Activated naive CD4-positive, alpha-beta T cell treated with anti-CD3 and anti-CD28 coated beads, Interleukin-2, amount 50 U/mL, for 72 hours (primary cell): ENCODE results near the gene POLE2. TPM values are rescaled to one million over a fixed set of nuclear protein-coding genes. Genes with fewer than 3 reads are reported as not detected.
"Not testable (repeated sequence)": the region's sequence is repeated elsewhere in the genome, so short reads cannot be mapped to it uniquely, and the experiment has no call there.

Source experiments
- ATAC-seq, 2 donors: fragments of 150-1000 bp; cut with Tn5 transposase; 2 replicates each; pipeline ENCODE4 v1.10.0; 2021; ENCODE audit warnings: mild to moderate bottlenecking in 2 of 2, moderate library complexity in 2 of 2
- DNase-seq, 2 donors: peaks; one replicate each; pipeline ENCODE4 v3.0.0; 2021 to 2022; ENCODE audit warnings: low spot score in 2 of 2
- H3K27ac Mint-ChIP-seq, 2 donors: one replicate each; pipeline ENCODE4 v1.8.0; 2022; ENCODE audit warnings: mild to moderate bottlenecking in 2 of 2, mixed read lengths in 2 of 2
- H3K36me3 Mint-ChIP-seq, 2 donors: one replicate each; pipeline ENCODE4 v1.8.0; 2022; ENCODE audit warnings: mixed read lengths in 2 of 2
- H3K9me3 Mint-ChIP-seq, 2 donors: one replicate each; pipeline ENCODE4 v1.8.0; 2022; ENCODE audit warnings: mixed read lengths in 2 of 2
- total RNA-seq, 2 donors: library from RNA; stranded (reverse); gene quantifications; one replicate each; pipeline ENCODE4 v1.2.3, GENCODE V29; 2022

Gene POLE2
- total RNA-seq, 2 donors from 2014 or later = 46.1 to 47.6 TPM

DNA sequence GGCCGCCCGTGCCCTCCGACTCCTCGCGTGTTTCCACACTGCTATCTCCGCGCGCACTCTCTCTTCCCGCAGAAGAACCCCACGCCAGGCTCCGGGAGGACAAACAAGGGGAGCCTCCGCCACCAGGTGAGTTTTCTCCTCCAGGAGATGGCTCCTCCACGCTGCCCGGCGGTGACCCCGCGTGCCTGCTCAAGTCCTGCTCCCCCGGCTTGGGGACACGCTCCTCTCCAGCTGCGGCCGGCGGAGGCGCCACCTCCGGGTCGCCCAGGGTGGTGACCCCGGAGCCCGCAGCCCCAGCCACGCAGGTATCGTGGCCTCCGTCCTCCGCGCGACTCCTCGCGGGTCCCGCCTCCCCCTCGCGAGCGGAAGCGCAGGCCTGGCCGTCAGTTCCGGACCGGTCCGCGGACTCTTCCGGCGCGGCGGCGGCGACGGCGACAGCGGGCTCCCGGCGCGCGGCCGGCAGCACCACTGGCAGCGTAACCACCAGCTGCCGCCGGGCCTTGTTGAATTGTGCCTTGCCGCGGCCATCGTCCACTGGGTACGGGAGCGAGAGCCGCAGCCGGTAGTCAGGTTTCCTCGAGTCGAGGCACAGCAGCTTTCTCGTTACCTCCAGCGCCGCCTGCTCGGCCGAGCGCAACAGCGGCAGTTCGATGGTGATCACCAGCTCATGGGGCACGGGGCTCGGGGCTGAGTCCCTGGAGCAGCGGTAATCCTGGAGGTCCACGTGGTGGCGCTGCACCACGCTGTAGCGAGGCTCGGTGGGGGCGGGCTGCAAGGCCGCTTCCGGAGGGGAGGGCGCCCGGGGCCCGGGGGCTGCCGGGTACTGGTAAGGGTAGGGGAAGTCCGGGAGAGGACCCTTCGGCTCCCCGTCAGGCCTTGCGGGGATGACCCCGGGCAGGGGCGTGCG lies 54.1 kb downstream of the POLE2 start:
- Mint-ChIP-seq H3K27ac (peak overlapping the region; percentile 93 to 99), H3K9me3 (no peaks in the 10 kb centered on the region), H3K36me3 (peaks cover 28 to 37% of the 10 kb centered on the region in 2 donors)
- DNase-seq (peak; percentile 92 to 93), ATAC-seq (peak; percentile 81 to 86)

DNA sequence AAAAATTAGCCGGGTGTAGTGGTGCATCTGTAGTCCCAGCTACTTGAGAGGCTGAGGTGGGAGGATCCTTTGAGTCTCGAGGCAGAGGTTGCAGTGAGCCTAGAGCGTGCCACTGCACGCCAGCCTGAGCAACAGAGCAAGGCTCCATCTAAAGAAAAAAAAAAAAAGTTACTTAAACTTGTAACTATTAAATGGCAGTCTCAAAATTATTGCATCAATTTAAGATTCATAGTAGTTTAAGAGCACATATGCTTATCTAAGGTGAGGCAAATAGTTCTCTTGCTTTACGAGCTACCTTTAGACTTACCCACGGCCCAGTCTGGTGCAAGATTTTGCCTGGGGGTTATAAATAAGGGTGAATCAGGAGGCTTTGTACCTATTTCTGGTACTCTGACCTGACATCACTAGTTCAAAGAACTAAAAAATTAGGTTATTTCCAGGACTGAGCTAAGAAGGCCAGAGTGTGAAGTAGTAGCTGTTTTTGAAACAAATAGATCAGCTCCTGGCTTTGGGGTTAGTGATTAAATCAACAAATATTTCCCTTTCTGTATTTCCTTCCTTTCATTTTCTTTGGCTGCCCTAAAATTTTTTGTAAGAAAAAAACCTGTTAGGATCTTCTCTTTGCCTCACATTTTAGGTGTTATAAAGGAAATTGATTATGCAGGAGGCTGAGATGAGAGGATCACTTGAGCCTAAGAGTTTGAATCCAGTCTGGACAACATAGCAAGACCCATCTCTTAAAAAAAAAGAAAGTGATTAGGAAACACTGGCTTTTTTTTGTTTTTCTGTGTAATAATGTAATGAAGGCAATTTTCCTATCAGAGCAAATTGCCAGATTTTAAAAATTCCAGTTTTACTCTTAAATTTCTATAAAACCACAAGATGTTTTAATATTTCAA lies 63.8 kb downstream of the POLE2 start:
- no peaks in the 10 kb centered on the region for H3K9me3 Mint-ChIP-seq
- ATAC-seq = peak in 1 of 2 donors; percentile 6
- H3K36me3 Mint-ChIP-seq = peaks cover 34 to 36% of the 10 kb centered on the region in 2 donors
- DNase-seq = no peak
- H3K27ac Mint-ChIP-seq = peak overlapping the region; percentile 44 to 63

DNA sequence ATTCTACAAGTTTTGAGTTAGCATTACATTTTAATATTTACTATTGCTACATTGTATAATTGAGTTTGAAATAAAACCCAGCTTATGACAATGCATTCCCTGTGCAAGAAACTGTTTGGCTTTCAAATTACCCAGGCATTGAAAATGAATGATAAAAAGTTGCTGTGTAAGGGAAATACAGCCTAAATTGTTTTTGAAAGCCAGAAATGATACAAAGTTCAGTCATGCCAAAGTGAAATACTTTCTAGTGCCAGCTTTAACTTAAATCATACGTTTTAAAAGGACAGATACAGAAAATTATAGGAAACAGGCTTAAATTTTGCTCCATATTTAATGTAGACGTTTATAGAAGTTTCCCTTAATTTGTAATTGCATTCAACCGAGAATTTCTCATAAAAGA lies 64.6 kb downstream of the POLE2 start:
- Mint-ChIP-seq H3K9me3 (no peaks in the 10 kb centered on the region), H3K36me3 (peaks cover 41 to 44% of the 10 kb centered on the region in 2 donors)
- no peak for DNase-seq

DNA sequence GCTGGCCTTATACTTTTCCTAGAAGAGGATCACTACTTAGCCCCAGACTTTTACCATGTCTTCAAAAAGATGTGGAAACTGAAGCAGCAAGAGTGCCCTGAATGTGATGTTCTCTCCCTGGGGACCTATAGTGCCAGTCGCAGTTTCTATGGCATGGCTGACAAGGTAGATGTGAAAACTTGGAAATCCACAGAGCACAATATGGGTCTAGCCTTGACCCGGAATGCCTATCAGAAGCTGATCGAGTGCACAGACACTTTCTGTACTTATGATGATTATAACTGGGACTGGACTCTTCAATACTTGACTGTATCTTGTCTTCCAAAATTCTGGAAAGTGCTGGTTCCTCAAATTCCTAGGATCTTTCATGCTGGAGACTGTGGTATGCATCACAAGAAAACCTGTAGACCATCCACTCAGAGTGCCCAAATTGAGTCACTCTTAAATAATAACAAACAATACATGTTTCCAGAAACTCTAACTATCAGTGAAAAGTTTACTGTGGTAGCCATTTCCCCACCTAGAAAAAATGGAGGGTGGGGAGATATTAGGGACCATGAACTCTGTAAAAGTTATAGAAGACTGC lies 65.9 kb downstream of the POLE2 start:
- peaks cover 43 to 45% of the 10 kb centered on the region in 2 donors for H3K36me3 Mint-ChIP-seq
- ATAC-seq (no peak), DNase-seq (no peak)
- no peaks in the 10 kb centered on the region for H3K9me3 Mint-ChIP-seq
- peak overlapping the region; percentile 69 to 98 for H3K27ac Mint-ChIP-seq

More for the DNA sequence above, 64.6 kb downstream of the POLE2 start:
- peak overlapping the region; percentile 44 to 63 for H3K27ac Mint-ChIP-seq
- ATAC-seq = no peak

DNA sequence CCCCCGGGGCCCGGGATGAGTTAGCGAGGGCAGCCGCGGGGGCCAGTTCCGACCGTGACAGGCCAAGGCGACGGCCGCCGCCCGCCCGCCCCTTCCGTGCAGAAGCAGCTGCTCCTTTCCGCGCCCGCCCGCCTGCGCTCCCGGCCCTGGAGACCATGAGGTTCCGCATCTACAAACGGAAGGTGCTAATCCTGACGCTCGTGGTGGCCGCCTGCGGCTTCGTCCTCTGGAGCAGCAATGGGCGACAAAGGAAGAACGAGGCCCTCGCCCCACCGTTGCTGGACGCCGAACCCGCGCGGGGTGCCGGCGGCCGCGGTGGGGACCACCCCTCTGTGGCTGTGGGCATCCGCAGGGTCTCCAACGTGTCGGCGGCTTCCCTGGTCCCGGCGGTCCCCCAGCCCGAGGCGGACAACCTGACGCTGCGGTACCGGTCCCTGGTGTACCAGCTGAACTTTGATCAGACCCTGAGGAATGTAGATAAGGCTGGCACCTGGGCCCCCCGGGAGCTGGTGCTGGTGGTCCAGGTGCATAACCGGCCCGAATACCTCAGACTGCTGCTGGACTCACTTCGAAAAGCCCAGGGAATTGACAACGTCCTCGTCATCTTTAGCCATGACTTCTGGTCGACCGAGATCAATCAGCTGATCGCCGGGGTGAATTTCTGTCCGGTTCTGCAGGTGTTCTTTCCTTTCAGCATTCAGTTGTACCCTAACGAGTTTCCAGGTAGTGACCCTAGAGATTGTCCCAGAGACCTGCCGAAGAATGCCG lies 66.7 kb downstream of the POLE2 start:
- ATAC-seq = peak; percentile 10 to 18
- DNase-seq = peak in 1 of 2 donors; percentile 65
- Mint-ChIP-seq H3K9me3 (no peaks in the 10 kb centered on the region), H3K27ac (peak overlapping the region; percentile 98), H3K36me3 (peaks cover 41% of the 10 kb centered on the region in 2 donors)

DNA sequence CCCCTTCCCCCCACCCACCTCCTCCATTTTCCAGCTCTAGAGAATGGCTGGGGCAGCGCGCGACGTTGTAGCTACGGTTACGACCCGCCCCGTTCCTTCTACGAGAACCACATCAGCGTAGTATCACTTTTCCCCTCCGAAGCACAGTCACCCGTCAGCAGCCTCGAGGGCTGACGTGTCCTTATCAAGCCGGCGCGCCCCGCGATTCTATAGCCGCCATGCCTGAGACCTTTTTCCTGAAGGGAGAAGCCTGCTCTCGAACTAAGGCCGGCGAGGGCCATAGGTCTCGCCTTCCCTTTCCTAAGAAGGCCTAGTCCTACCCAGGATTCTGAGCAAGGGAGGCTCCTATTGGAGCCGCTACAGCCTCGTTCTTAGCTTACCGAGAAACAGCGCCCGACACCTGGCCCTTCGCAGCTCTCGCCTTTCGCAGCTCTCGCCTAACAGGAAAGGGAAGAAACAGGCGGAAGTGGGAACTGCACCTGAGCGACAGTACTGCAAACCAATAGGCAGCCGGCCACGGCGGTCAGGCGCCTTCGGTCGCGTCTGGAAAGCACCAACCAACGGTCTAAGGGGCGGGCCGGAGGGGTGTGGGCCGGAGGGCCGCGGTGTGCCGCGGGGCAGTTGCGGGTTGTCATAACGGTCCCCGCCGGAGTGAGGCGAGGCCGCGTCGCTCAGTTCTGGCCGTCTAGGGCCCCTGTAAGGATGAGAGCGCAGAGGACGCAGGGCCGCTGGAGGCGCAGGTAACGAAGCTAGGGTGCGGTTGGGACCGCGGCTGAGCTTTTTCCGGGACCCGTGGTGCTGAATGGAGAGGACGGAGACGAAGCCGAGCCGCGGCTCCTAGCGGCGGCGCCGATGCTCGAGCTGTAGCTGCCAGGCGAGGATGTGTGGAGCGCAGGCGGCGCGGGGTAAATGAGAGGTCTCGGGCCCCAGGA lies 67.6 kb downstream of the POLE2 start, which contains the start of the genes MGAT2 and RPL36AL:
TSS of gene MGAT2 (plus strand) at position 618 of the 932 bp plus-strand sequence. CDS start 470 bp downstream, outside the sequence.
TSS of gene RPL36AL (minus strand) at position 445 of the 932 bp plus-strand sequence. CDS start 1,522 bp downstream, outside the sequence.
- Mint-ChIP-seq H3K27ac (peak within 1 kb of the TSS; percentile 98), H3K9me3 (no peaks in the 10 kb centered on the region), H3K36me3 (peaks cover 41% of the 10 kb centered on the region in 2 donors)
- ATAC-seq (peak; percentile 93 to 96), DNase-seq (peak; percentile 92 to 99)

DNA sequence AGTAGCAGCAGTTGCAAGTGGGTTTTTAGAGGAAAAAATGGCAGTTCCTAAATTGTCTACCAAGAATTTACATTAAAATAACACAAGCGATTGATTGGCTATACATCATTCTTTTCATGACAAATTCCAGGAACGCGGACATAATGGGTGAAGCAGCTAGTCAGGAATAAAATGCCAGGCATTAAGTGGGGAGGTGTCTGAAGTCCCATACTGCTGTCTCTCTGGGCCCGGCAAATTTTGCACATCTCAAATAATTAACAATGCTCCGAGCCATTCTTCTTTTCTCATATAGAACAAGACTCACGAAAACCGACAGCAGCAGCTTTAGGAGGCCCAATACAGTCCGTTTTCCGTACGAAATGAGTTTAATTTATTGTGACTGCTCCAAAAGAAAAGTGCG lies 68.3 kb downstream of the POLE2 start:
- H3K27ac Mint-ChIP-seq = peak overlapping the region; percentile 98
- ATAC-seq (no peak), DNase-seq (no peak)
- no peaks in the 10 kb centered on the region for H3K9me3 Mint-ChIP-seq
- peaks cover 41% of the 10 kb centered on the region in 2 donors for H3K36me3 Mint-ChIP-seq

DNA sequence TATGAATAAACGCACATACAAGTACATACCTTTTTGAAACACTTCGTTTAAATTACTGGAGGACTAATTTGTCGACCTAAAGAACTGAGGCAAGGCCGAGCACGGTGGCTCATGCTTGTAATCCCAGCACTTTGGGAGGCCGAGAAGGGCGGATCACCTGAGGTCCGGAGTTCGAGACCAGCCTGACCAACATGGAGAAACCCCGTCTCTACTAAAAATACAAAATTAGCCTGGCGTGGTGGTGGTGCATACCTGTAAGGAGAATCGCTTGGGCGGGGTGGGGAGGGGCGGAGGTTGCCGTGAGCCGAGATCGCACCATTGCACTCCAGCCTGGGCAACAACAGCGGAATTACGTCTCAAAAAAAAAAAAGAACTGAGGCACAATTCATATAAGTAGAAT lies 68.7 kb downstream of the POLE2 start:
- DNase-seq, ATAC-seq, H3K9me3 Mint-ChIP-seq: not testable (repeated sequence)
- Mint-ChIP-seq H3K27ac (peak overlapping the region; percentile 98), H3K36me3 (peaks cover 41 to 44% of the 10 kb centered on the region in 2 donors)

DNA sequence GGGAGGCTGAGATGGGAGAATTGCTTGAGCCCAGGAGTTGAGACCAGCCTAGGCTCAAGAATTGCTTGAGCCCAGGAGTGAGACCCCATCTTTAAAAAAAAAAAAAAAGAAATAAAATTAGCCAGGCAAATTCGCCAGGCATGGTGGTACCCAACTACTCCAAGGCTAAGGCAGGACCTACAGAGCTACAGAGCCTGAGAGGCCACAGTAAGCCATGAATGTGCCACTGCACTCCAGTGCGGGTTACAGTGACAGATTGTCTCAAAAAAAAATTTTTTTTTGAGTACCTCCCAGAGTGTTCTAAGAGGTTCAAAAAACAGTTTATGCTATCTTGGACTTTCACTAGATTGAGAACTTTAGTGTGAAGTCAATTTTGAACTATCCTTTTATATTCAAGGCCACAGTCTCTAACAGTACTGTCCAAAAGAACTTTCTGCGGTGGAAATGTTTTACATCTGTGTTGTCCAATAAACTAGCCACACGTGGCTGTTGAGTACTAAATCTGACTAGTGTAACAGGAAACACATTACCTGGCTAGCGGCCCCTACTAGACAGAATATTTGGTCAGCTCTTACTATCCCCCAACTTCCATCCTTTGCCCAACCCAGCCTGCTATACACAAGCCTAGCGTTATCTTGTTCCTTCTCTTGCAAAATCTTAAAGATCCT lies 70.0 kb downstream of the POLE2 start:
- peak overlapping the region; percentile 91 to 98 for H3K27ac Mint-ChIP-seq
- ATAC-seq (no peak), DNase-seq (no peak)
- H3K36me3 Mint-ChIP-seq = peaks cover 41 to 47% of the 10 kb centered on the region in 2 donors
- no peaks in the 10 kb centered on the region for H3K9me3 Mint-ChIP-seq

DNA sequence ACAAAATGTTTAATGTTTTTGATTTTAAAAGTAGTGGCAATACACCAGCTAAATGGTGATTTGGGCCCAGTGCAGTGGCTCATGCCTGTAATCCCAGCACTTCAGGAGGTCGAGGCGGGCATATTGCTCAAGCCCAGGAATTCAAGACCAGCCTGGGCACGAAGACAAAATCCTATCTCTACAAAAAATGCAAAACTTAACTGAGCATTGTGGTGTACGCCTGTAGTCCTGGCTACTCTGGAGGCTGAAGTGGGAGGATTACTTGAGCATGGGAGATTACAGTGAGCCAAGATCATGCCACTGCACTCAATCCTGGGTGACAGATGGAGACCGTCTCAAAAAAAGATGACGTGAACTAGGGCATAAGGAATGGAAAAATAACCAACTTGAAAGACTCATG lies 72.2 kb downstream of the POLE2 start:
- ATAC-seq (no peak), DNase-seq (no peak)
- Mint-ChIP-seq H3K27ac (no peak overlapping the region), H3K9me3 (no peaks in the 10 kb centered on the region), H3K36me3 (peaks cover 23 to 30% of the 10 kb centered on the region in 2 donors)

DNA sequence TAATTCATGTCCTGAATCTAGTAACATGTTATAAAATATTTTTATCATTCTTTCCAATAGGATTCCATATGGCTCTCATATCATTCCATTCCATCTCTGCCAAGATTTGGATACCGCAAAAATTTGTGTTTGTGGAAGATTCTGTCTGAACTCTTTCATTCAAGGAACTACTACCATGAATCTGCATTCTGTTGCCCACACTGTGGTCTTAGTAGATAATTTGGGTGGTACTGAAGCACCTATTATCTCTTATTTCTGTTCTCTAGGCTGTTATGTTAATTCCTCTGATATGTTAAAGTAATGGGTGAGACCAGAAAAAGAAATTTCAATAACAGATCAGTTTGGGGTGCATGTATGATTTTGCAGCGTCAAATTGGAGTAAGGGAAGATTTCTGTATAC lies 73.8 kb downstream of the POLE2 start:
- ATAC-seq (no peak), DNase-seq (no peak)
- no peak overlapping the region for H3K27ac Mint-ChIP-seq
- no peaks in the 10 kb centered on the region for H3K9me3 Mint-ChIP-seq
- peaks cover 12 to 18% of the 10 kb centered on the region in 2 donors for H3K36me3 Mint-ChIP-seq

DNA sequence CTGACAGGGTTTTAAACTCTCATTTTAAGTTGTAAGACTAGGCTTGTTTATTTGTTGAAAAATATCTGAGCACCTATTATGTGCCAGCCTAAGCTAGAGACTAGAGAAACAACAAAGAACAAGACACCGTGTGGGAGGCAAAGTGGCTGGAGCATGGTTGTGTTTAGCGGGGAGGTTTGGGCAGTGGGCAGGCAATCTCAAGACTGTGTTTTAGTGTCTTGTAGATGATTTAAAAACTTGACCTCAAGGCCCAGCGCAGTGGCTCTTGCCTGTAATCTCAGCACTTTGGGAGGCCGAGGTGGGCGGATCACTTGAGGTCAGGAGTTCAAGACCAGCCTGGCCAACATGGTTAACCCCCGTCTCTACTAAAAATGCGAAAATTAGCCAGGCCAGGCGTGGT lies 75.3 kb downstream of the POLE2 start:
- H3K27ac Mint-ChIP-seq = no peak overlapping the region
- no peaks in the 10 kb centered on the region for H3K9me3 Mint-ChIP-seq
- H3K36me3 Mint-ChIP-seq = peaks cover 0 to 6% of the 10 kb centered on the region in 2 donors
- ATAC-seq (no peak), DNase-seq (no peak)

DNA sequence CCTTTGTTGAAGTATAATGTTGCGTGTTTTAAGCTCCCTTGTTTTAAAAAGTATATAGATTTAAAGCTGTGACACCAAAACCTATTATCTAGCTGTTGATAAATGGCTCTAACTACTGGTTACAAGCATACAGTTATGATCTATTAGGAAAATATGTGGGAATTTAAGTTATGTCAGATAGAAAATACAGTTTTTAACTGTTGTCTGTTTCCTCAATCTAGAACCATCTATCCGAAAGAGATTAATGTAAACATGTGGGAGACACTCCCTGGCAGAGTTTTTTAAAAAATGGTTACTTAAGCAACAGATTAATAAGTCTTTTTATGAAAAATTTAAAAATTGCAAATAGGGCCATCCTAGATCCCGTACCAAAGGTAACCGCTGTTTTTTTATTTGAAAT lies 75.8 kb downstream of the POLE2 start:
- ATAC-seq (no peak), DNase-seq (no peak)
- H3K9me3 Mint-ChIP-seq = no peaks in the 10 kb centered on the region
- no peak overlapping the region for H3K27ac Mint-ChIP-seq
- H3K36me3 Mint-ChIP-seq = peaks cover 0 to 6% of the 10 kb centered on the region in 2 donors

DNA sequence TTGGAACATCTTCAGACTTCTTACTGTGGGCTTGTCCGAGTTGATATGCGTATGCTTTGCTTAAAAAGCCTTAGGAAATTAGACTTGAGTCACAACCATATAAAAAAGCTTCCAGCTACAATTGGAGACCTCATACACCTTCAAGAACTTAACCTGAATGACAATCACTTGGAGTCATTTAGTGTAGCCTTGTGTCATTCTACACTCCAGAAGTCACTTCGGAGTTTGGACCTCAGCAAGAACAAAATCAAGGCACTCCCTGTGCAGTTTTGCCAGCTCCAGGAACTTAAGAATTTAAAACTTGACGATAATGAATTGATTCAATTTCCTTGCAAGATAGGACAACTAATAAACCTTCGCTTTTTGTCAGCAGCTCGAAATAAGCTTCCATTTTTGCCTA lies 80.4 kb downstream of the POLE2 start:
- Mint-ChIP-seq H3K36me3 (peaks cover 5 to 12% of the 10 kb centered on the region in 2 donors), H3K27ac (no peak overlapping the region), H3K9me3 (no peaks in the 10 kb centered on the region)
- ATAC-seq (no peak), DNase-seq (no peak)
